IMR-90 (cell line): ENCODE data around the gene TENT4B. TPM values are rescaled to one million over a fixed set of nuclear protein-coding genes. Genes with fewer than 3 reads are reported as not detected.

Source experiments
- ATAC-seq: fragments of 200-7000 bp; cut with Tn5 transposase; 2 replicates; pipeline ENCODE4 v1.9.1; 2020; ENCODE audit warnings: low read depth, mild to moderate bottlenecking, moderate library complexity
- BruUV-seq: library from RNA; stranded (reverse); fragments of 400-500 nt; replicated peaks from 2 replicates; lab custom pipeline; 2021; lab: Mats Ljungman, UMichigan
- CTCF ChIA-PET: fragments of 300-600 bp; formaldehyde crosslinking; extraction: SDS; loops from one replicate; lab custom pipeline; 2021; ENCODE audit warnings: antibody characterized with exemption; lab: Yijun Ruan, JAX
- POLR2A ChIA-PET: fragments of 300-600 bp; sonication (Branson Sonifier 250); formaldehyde crosslinking; loops from one replicate; lab custom pipeline; 2022; ENCODE audit warnings: antibody characterized with exemption; ENCODE audit not compliant: unreplicated experiment; lab: Charles Lee
- DNase-seq: peaks from one replicate; pipeline ENCODE4 v3.0.0; 2013
- H2AFZ ChIP-seq: replicated peaks from 2 replicates; pipeline ENCODE3; 2013; ENCODE audit warnings: low read length, mild to moderate bottlenecking; ENCODE audit not compliant: poor library complexity
- H2AK5ac ChIP-seq: 2 replicates; pipeline ENCODE4 v1.6.1; 2013; ENCODE audit warnings: low read depth, low read length, inconsistent platforms
- H2AK9ac ChIP-seq: replicated peaks from 2 replicates; pipeline ENCODE3; 2013; ENCODE audit warnings: mild to moderate bottlenecking, low read depth, low read length, moderate library complexity; ENCODE audit not compliant: poor library complexity
- H2BK120ac ChIP-seq: 2 replicates; pipeline ENCODE4 v1.6.1; 2013; ENCODE audit warnings: low read depth, low read length, inconsistent platforms
- H2BK15ac ChIP-seq: 3 replicates; pipeline ENCODE4 v1.6.1; 2013; ENCODE audit warnings: low read depth, low read length, inconsistent platforms
- H2BK20ac ChIP-seq: 2 replicates; pipeline ENCODE4 v1.6.1; 2013; ENCODE audit warnings: low read depth, mild to moderate bottlenecking, inconsistent platforms, low read length, moderate library complexity
- H2BK5ac ChIP-seq: 2 replicates; pipeline ENCODE4 v1.6.1; 2013; ENCODE audit warnings: mild to moderate bottlenecking, low read depth, low read length, inconsistent platforms; ENCODE audit not compliant: poor library complexity, severe bottlenecking
- H3K14ac ChIP-seq: replicated peaks from 2 replicates; pipeline ENCODE4 v1.6.1; 2013; ENCODE audit warnings: low read depth, low read length, inconsistent platforms
- H3K18ac ChIP-seq: 2 replicates; pipeline ENCODE4 v1.6.1; 2013; ENCODE audit warnings: low read depth, low read length, control low read depth
- H3K23ac ChIP-seq: 2 replicates; pipeline ENCODE4 v1.6.1; 2013; ENCODE audit warnings: low read depth, low read length, inconsistent platforms
- H3K27ac ChIP-seq: 2 replicates; pipeline ENCODE4 v1.5.1; 2013; ENCODE audit warnings: mild to moderate bottlenecking, control low read depth, low read length; ENCODE audit not compliant: insufficient read depth
- H3K27me3 ChIP-seq: 2 replicates; pipeline ENCODE4 v1.6.1; 2013; ENCODE audit warnings: low read length; ENCODE audit not compliant: control insufficient read depth, insufficient read depth
- H3K36me3 ChIP-seq: 2 replicates; pipeline ENCODE4 v1.6.1; 2013; ENCODE audit warnings: low read length, mixed read lengths; ENCODE audit not compliant: control insufficient read depth, insufficient read depth
- H3K4ac ChIP-seq: 2 replicates; pipeline ENCODE4 v1.6.1; 2013; ENCODE audit warnings: low read depth, low read length, inconsistent platforms
- H3K4me1 ChIP-seq: 2 replicates; pipeline ENCODE4 v1.6.1; 2013; ENCODE audit warnings: low read length, mixed read lengths; ENCODE audit not compliant: control insufficient read depth, insufficient read depth
- H3K4me2 ChIP-seq: 2 replicates; pipeline ENCODE4 v1.6.1; 2013; ENCODE audit warnings: low read depth, mild to moderate bottlenecking, control low read depth, low read length, moderate library complexity
- H3K4me3 ChIP-seq: 2 replicates; pipeline ENCODE4 v1.5.1; 2013; ENCODE audit warnings: low read depth, mild to moderate bottlenecking, control low read depth, low read length, moderate library complexity; ENCODE audit not compliant: insufficient read depth
- H3K56ac ChIP-seq: 2 replicates; pipeline ENCODE4 v1.6.1; 2013; ENCODE audit warnings: low read length, inconsistent platforms; ENCODE audit not compliant: insufficient read depth; ENCODE audit errors: extremely low read depth
- H3K79me1 ChIP-seq, 2 experiments: 2 replicates each; pipeline ENCODE4 v1.6.1; 2013; ENCODE audit warnings: low read length in 2 of 2, inconsistent platforms in 1 of 2, low read depth in 1 of 2
- H3K9ac ChIP-seq: 2 replicates; pipeline ENCODE4 v1.6.1; 2013; ENCODE audit warnings: low read depth, low read length, control low read depth
- H3K9me1 ChIP-seq: 2 replicates; pipeline ENCODE4 v1.6.1; 2013; ENCODE audit warnings: low read length, inconsistent platforms; ENCODE audit not compliant: insufficient read depth
- H3K9me3 ChIP-seq: 2 replicates; pipeline ENCODE4 v1.6.1; 2013; ENCODE audit warnings: low read length; ENCODE audit not compliant: control insufficient read depth, insufficient read depth
- H4K20me1 ChIP-seq: 2 replicates; pipeline ENCODE4 v1.6.1; 2013; ENCODE audit warnings: low read length, inconsistent platforms; ENCODE audit not compliant: insufficient read depth
- H4K5ac ChIP-seq: 2 replicates; pipeline ENCODE4 v1.6.1; 2013; ENCODE audit warnings: mild to moderate bottlenecking, low read depth, low read length, control low read depth
- H4K8ac ChIP-seq, 2 experiments: 2 replicates each; pipeline ENCODE4 v1.6.1; 2013; ENCODE audit warnings: low read depth in 2 of 2, low read length in 2 of 2, control low read depth in 1 of 2, inconsistent platforms in 1 of 2
- H4K91ac ChIP-seq: 2 replicates; pipeline ENCODE4 v1.6.1; 2013; ENCODE audit warnings: low read depth, low read length, inconsistent platforms; ENCODE audit not compliant: insufficient read depth
- BHLHE40 ChIP-seq: fragments of 150-350 bp; IDR thresholded peaks from 2 replicates; pipeline ENCODE4 v1.6.1; 2016; ENCODE audit warnings: mild to moderate bottlenecking, low read depth, low read length
- CEBPB ChIP-seq: IDR thresholded peaks from 2 replicates; pipeline ENCODE4 v1.6.1; 2012; ENCODE audit warnings: low read depth, low read length, improper control_type of control experiment
- CHD1 ChIP-seq: IDR thresholded peaks from 2 replicates; pipeline ENCODE4 v1.6.1; 2012; ENCODE audit warnings: low read depth, low read length, improper control_type of control experiment
- ELK1 ChIP-seq: fragments of 150-350 bp; IDR thresholded peaks from 2 replicates; pipeline ENCODE4 v1.6.1; 2016; ENCODE audit warnings: low read depth, mild to moderate bottlenecking, low read length, moderate library complexity, borderline replicate concordance
- FOS ChIP-seq: fragments of 150-350 bp; IDR thresholded peaks from 2 replicates; pipeline ENCODE4 v1.6.1; 2016; ENCODE audit warnings: low read depth, low read length
- MXI1 ChIP-seq: IDR thresholded peaks from 2 replicates; pipeline ENCODE4 v1.6.1; 2012; ENCODE audit warnings: low read depth, mild to moderate bottlenecking, low read length, moderate library complexity, borderline replicate concordance
- NFE2L2 ChIP-seq: fragments of 150-350 bp; IDR thresholded peaks from 2 replicates; pipeline ENCODE4 v1.6.1; 2016; ENCODE audit warnings: low read depth, mild to moderate bottlenecking, low read length
- RAD21 ChIP-seq: IDR thresholded peaks from 2 replicates; pipeline ENCODE4 v1.6.1; 2012; ENCODE audit warnings: low read length, improper control_type of control experiment
- RCOR1 ChIP-seq: IDR thresholded peaks from 2 replicates; pipeline ENCODE4 v1.6.1; 2012; ENCODE audit warnings: mild to moderate bottlenecking, low read length, improper control_type of control experiment; ENCODE audit not compliant: insufficient replicate concordance
- WGBS, 2 experiments: methylation state at CpG; one replicate each; pipeline versions ENCODE4 v1.1.5 to v1.1.7; 2013; ENCODE audit warnings: missing lambda C conversion rate in 2 of 2; ENCODE audit not compliant: insufficient read length in 1 of 2; ENCODE audit errors: extremely low coverage in 2 of 2; 5-methylcytosine and 5-hydroxymethylcytosine counted together
- dilution Hi-C: fragments of 300-500 bp; cut with HindIII; formaldehyde crosslinking; loops from one replicate; pipeline ENCODE4 v1.14.3; 2018; ENCODE audit warnings: low sequenced_read_pairs; ENCODE audit not compliant: unreplicated experiment
- in situ Hi-C: fragments of 300-500 bp; cut with MboI; formaldehyde crosslinking; loops from 3 replicates; pipeline ENCODE4 v1.14.3; 2019; ENCODE audit warnings: low sequenced_read_pairs, inconsistent platforms, mixed read lengths
- intact Hi-C: fragments of 100-400 bp; cut with micrococcal nuclease; formaldehyde crosslinking; loops from 2 replicates; pipeline ENCODE4 v1.10.0; 2022
- polyA plus RNA-seq, 3 experiments: library from polyadenylated mRNA; depleted of rRNA; stranded (reverse); fragments of >200 nt; gene quantifications; 2 replicates each; pipeline ENCODE4 v1.2.3, GENCODE V29; 2012; ENCODE audit warnings: low replicate concordance in 1 of 3
- total RNA-seq: library from RNA; depleted of rRNA; stranded (reverse); fragments of >200 nt; gene quantifications from 2 replicates; pipeline ENCODE4 v1.2.3, GENCODE V29; 2012

The TENT4B gene
- total and polyA plus RNA-seq, 2 of the 4 experiments (the other 2 are of a cell fraction), result 4.1 to 7.0 TPM

- DNase-seq, result no peak
- no peak overlapping the region for H2BK20ac ChIP-seq
- H4K20me1 ChIP-seq, result no peaks in the 10 kb centered on the region; the same call in 1 of the 2 replicates
- no peak overlapping the region for H3K23ac ChIP-seq
- no peak overlapping the region for H3K27ac ChIP-seq
- peak overlapping the region; percentile 63 for H2AK9ac ChIP-seq
- H3K4me3 ChIP-seq, result no peak overlapping the region
- peaks cover 4% of the 10 kb centered on the region; the same call in 1 of the 2 replicates for H3K9me1 ChIP-seq
- no TSS peak for BruUV-seq
- H3K4ac ChIP-seq, result no peak overlapping the region
- ATAC-seq, result no peak
- H4K5ac ChIP-seq, result no peak overlapping the region
- no peak overlapping the region for H4K91ac ChIP-seq
- peaks cover 22% of the 10 kb centered on the region for H3K27me3 ChIP-seq
- H3K14ac ChIP-seq, result no peak overlapping the region
- H3K9ac ChIP-seq, result no peak overlapping the region
- dilution Hi-C loops, result no loop called here
- intact Hi-C loops, result no loop called here
- H3K36me3 ChIP-seq, result no peaks in the 10 kb centered on the region
- H3K4me1 ChIP-seq, result peaks cover 14% of the 10 kb centered on the region
- H2AK5ac ChIP-seq, result peak overlapping the region; percentile 24; the same call in 1 of the 2 replicates
- no peak overlapping the region for H2BK120ac ChIP-seq
- no peak for TF ChIP-seq MXI1
- TF ChIP-seq CEBPB, result no peak
- no peak for TF ChIP-seq CHD1
- TF ChIP-seq RAD21, result no peak
- no peak for TF ChIP-seq NFE2L2
- TF ChIP-seq BHLHE40, result no peak
- no peak for TF ChIP-seq FOS
- TF ChIP-seq ELK1, result no peak
- no peak for TF ChIP-seq RCOR1
- no peak overlapping the region for H3K4me2 ChIP-seq
- ChIA-PET POLR2A (no interaction called here), CTCF (no interaction called here)
- no peak overlapping the region for H4K8ac ChIP-seq
- in situ Hi-C loops, result no loop called here
- no peak overlapping the region for H3K18ac ChIP-seq
- no peaks in the 10 kb centered on the region for H3K9me3 ChIP-seq
- H2AFZ ChIP-seq, result peak overlapping the region; percentile 24
- WGBS, 2 experiments, result 88% methylated on average over 4 of the region's 13 CpGs; no CpG with 5 or more reads in 1 of the 2 experiments
- no peak overlapping the region for H2BK5ac ChIP-seq
- no peak overlapping the region for H2BK15ac ChIP-seq
- no peaks in the 10 kb centered on the region for H3K79me1 ChIP-seq
- no peak overlapping the region for H3K56ac ChIP-seq
Observed at GRCh38 chr16:50247906-50248608, 95.0 kb downstream of the TENT4B start.
